Coronary artery (tissue), 2 donors: Measurements from ENCODE around the gene NT5C1A.
A peak's percentile ranks its signal among the peaks of the same experiment; 100 is the strongest.

Experiments used
- DNase-seq: peaks from one replicate; pipeline ENCODE4 v3.0.0-alpha.2; 2017; ENCODE audit warnings: low spot score
- H3K27ac ChIP-seq, 2 donors: fragments of 200-600 bp; sonication (generic); one replicate each; pipeline ENCODE4 v1.5.1; 2016 to 2019
- H3K4me3 ChIP-seq: fragments of 200-600 bp; sonication (generic); 2 replicates; pipeline ENCODE4 v1.5.1; 2016; ENCODE audit warnings: mild to moderate bottlenecking, moderate library complexity
- CTCF ChIP-seq: fragments of 200-600 bp; sonication (generic); IDR thresholded peaks from one replicate; pipeline ENCODE4 v1.5.1; 2019; ENCODE audit warnings: antibody characterized with exemption

The NT5C1A gene

GRCh38 chr1:39650431-39650830 is 21.5 kb downstream of the NT5C1A start:
- no peak for TF ChIP-seq CTCF
- DNase-seq: no peak
- Histone ChIP-seq H3K4me3 (no peak overlapping the region), H3K27ac (peak overlapping the region in 1 of 2 donors; percentile 49)

- Histone ChIP-seq H3K4me3 (no peak overlapping the region), H3K27ac (peak overlapping the region in 1 of 2 donors; percentile 49)
- DNase-seq: no peak
- TF ChIP-seq CTCF: no peak
Observed at GRCh38 chr1:39649636-39650185, 22.2 kb downstream of the NT5C1A start.

- TF ChIP-seq CTCF: no peak
- no peak for DNase-seq
- H3K27ac ChIP-seq: peak overlapping the region; percentile 78 to 85
- H3K4me3 ChIP-seq: no peak overlapping the region
Observed at GRCh38 chr1:39648496-39648895, 23.4 kb downstream of the NT5C1A start.

GRCh38 chr1:39647247-39647646 is 24.7 kb downstream of the NT5C1A start:
- Histone ChIP-seq H3K4me3 (no peak overlapping the region), H3K27ac (peak overlapping the region; percentile 78 to 85)
- no peak for DNase-seq
- TF ChIP-seq CTCF: no peak

GRCh38 chr1:39646232-39647081 is 25.4 kb downstream of the NT5C1A start:
- Histone ChIP-seq H3K4me3 (no peak overlapping the region), H3K27ac (peak overlapping the region; percentile 78 to 85)
- no peak for TF ChIP-seq CTCF
- peak; percentile 91 for DNase-seq

- Histone ChIP-seq H3K27ac (peak overlapping the region; percentile 78 to 85), H3K4me3 (no peak overlapping the region)
- no peak for TF ChIP-seq CTCF
- DNase-seq: no peak
Observed at GRCh38 chr1:39645411-39646043, 26.4 kb downstream of the NT5C1A start.
